Activated CD4-positive, alpha-beta T cell treated with anti-CD3 and anti-CD28 coated beads for 4 hours (primary cell): ENCODE results near the gene SP3.

Experiments
- DNase-seq, 2 donors: peaks; one replicate each; pipeline ENCODE4 v3.0.0-alpha.2; 2020

SP3 gene

GRCh38 chr2:173966274-173967098 is 1.3 kb upstream of the SP3 start:
- no peak for DNase-seq

- peak; percentile 89 to 90 for DNase-seq
Observed at GRCh38 chr2:173964565-173965371, 405 bp downstream of the SP3 start.

GRCh38 chr2:173963817-173964564 is 1.2 kb downstream of the SP3 start:
- DNase-seq, result peak; percentile 93 to 95

GRCh38 chr2:173963323-173963816 is 1.8 kb downstream of the SP3 start:
- DNase-seq, result peak in 1 of 2 donors; percentile 55

- DNase-seq, result no peak
Observed at GRCh38 chr2:173962583-173963110, 2.5 kb downstream of the SP3 start.

- DNase-seq, result no peak
Observed at GRCh38 chr2:173962031-173962430, 3.1 kb downstream of the SP3 start.

- DNase-seq, result no peak
Observed at GRCh38 chr2:173961346-173961705, 3.8 kb downstream of the SP3 start.

GRCh38 chr2:173959909-173960308 is 5.3 kb downstream of the SP3 start:
- DNase-seq, result no peak

- DNase-seq, result no peak
Observed at GRCh38 chr2:173959358-173959884, 5.8 kb downstream of the SP3 start.

GRCh38 chr2:173958198-173958846 is 6.9 kb downstream of the SP3 start:
- DNase-seq, result no peak

- DNase-seq, result no peak
Observed at GRCh38 chr2:173957517-173957916, 7.7 kb downstream of the SP3 start.

- DNase-seq, result no peak
Observed at GRCh38 chr2:173956454-173956853, 8.7 kb downstream of the SP3 start.

GRCh38 chr2:173955867-173956266 is 9.3 kb downstream of the SP3 start:
- DNase-seq, result no peak

- no peak for DNase-seq
Observed at GRCh38 chr2:173955004-173955403, 10.2 kb downstream of the SP3 start.

- no peak for DNase-seq
Observed at GRCh38 chr2:173953047-173953424, 12.1 kb downstream of the SP3 start.

- DNase-seq, result no peak
Observed at GRCh38 chr2:173952267-173953046, 12.7 kb downstream of the SP3 start.

GRCh38 chr2:173948842-173949241 is 16.3 kb downstream of the SP3 start:
- DNase-seq, result no peak

GRCh38 chr2:173948198-173948597 is 17.0 kb downstream of the SP3 start:
- DNase-seq, result no peak

- DNase-seq, result no peak
Observed at GRCh38 chr2:173947131-173947530, 18.0 kb downstream of the SP3 start.

- no peak for DNase-seq
Observed at GRCh38 chr2:173943738-173944137, 21.4 kb downstream of the SP3 start.

GRCh38 chr2:173942861-173943523 is 22.2 kb downstream of the SP3 start:
- no peak for DNase-seq
